Measurements from ENCODE around the gene PCDHA4. TPM values are rescaled to one million over a fixed set of nuclear protein-coding genes. Genes with fewer than 3 reads are reported as not detected.
"Not testable (repeated sequence)": the region's sequence is repeated elsewhere in the genome, so short reads cannot be mapped to it uniquely, and the experiment has no call there.

The PCDHA4 gene
- under 1 TPM in 10 of 12 donors, not detected in 2; 0.16 to 0.39 (median 0.31) TPM for polyA plus RNA-seq (ENCODE audit: insufficient read length in 12 of 12)
- long read RNA-seq, donor 1, full-length matches to known transcripts: 3 of 3 reads
- long read RNA-seq, donor 1, partial matches to known transcripts: 0 of 3 reads
- long read RNA-seq, donor 1, other reads (novel, unspliced or antisense): 0 of 3 reads
- long read RNA-seq, donor 2: 0 reads
- long read RNA-seq, donor 3: 0 reads
- long read RNA-seq, donor 4, full-length matches to known transcripts: 2 of 2 reads
- long read RNA-seq, donor 4, partial matches to known transcripts: 0 of 2 reads
- long read RNA-seq, donor 4, other reads (novel, unspliced or antisense): 0 of 2 reads
- long read RNA-seq, donor 5, full-length matches to known transcripts: 1 of 1 reads
- long read RNA-seq, donor 5, partial matches to known transcripts: 0 of 1 reads
- long read RNA-seq, donor 5, other reads (novel, unspliced or antisense): 0 of 1 reads
- long read RNA-seq, donor 6: 0 reads
- long read RNA-seq, donor 7: 0 reads
- long read RNA-seq, donor 8, full-length matches to known transcripts: 1 of 1 reads
- long read RNA-seq, donor 8, partial matches to known transcripts: 0 of 1 reads
- long read RNA-seq, donor 8, other reads (novel, unspliced or antisense): 0 of 1 reads
- long read RNA-seq, donor 9: 0 reads
- long read RNA-seq, donor 10: 0 reads
- long read RNA-seq, donor 11: 0 reads

DNA sequence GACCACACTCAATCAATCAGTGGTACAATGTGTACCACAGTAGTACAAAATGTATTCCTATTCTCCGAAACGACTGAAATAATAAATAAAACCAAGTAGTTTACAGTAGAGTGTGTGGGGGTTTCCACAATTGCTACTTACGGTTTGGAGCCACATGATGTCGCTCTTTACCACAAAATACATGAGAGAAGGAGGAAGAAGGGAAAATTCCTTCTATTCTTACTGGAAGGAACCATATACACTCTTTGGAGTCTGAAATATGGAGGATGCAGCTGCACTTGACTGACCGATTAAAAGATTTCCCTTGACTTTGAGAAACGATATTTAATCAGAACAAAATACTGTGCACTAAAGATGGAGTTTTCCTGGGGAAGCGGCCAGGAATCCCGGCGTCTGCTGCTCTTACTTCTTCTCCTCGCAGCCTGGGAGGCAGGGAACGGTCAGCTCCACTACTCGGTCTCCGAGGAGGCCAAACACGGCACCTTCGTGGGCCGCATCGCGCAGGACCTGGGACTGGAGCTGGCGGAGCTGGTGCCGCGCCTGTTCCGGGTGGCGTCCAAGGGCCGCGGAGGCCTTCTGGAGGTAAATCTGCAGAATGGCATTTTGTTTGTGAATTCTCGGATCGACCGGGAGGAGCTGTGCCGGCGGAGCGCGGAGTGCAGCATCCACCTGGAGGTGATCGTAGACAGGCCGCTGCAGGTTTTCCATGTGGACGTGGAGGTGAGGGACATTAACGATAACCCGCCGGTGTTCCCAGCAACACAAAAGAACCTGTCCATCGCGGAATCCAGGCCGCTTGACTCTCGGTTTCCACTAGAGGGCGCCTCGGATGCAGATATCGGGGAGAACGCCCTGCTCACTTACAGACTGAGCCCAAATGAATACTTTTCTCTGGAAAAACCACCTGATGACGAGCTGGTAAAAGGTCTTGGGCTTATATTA, at the start of gene PCDHA4:
Gene PCDHA4 (plus strand): TSS at position 235 of the 942 bp plus-strand sequence.
- DNase-seq: no peak

DNA sequence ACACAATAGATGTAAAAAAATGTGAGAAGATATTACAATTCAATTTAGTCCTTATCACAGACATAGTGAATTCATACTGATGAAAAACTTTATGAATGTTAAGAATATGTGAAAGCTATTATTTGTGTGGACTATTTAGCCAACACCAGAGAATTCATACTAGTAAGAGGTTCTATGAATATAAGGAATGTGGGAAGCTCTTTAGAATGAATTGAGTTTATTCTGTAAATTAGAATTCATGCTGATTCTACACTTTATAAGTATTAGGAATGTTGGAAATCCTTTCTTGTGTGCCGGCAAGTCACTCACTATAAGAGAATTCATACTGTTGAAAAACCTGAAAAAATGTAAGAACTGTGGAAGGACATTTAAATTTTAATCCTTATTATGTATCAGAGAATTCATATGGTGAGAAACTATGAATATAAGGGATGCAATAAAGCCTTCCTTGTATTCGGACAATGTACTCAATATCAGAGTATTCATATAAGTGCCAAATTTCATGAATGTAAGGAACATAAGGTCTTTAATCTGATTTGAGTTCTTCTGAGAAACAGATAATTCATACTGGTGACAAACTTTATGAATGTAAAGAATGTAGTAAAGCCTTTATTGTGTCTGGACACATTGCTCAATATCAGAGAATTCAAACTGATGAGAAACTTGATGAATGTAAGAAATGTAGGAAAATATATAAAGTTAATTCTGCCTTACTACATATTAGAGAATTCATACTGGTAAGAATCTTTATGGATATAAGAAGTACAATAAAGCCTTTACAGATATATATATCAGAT, 42.5 kb upstream of the PCDHA4 start:
- no peak for DNase-seq

DNA sequence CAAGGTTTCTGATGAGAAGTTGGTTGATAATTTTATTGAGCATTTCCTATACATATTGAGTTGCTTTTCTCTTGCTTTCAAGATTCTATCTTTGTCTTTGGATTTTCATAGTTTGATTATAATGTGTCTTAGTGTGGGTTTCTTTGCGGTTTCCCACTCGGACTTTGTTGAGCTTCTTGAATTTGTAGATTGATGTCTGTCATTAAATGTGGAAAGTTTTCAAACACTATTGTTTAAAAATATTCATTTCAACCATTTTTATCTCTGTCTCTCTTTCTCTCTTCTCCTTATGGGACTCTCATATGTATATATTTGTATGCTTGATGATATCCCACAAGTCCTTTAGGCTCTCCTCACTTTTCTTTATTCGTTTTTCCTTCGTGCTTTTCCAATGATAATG, 39.4 kb upstream of the PCDHA4 start:
- no peak for DNase-seq

DNA sequence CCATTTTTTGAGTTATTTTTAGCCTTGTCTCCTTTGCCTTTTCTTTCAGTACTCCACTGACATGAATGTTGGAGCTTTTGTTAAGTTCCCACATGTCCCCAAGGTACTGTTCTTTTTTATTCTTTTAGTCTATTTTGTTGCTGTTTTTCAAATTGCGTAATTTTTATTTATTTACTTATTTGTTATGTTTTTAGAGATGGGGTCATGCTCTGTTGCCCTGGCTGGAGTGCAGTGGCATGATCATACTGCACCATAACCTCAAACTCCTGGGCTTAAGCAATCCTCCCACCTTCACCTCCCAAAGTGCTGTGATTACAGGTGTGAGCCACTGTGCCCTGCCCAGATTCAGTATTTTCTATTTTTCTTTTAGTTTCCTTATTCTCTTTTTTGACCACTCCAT, 26.4 kb upstream of the PCDHA4 start:
- no peak for DNase-seq

DNA sequence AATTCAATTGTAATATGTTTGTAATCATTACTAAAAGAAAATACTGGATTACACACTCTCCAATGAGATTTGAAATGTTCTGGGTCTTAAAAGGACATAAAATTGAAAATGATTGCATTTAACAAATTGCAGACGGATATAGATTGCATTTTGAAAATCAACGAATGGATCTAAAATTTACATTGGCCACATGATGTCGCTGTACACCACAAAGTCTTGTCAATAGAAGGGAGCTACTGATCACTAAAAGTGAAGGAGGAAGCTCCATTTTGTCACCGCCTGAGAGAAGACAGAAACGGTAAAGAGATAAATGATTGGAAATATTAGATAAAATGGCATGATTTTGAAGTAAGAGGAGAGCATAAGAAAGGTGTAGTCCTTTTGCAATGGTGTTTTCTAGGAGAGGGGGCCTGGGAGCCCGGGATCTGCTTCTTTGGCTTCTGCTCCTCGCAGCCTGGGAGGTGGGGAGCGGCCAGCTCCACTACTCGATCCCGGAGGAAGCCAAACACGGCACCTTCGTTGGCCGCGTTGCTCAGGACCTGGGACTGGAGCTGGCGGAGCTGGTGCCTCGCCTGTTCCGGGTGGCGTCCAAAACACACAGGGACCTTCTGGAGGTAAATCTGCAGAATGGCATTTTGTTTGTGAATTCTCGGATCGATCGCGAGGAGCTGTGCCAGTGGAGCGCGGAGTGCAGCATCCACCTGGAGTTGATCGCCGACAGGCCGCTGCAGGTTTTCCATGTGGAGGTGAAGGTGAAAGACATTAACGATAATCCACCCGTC, 20.8 kb upstream of the PCDHA4 start, which contains the start of gene PCDHA1:
Gene PCDHA1 (plus strand): TSS at position 236 of the 782 bp plus-strand sequence.
- DNase-seq: no peak

DNA sequence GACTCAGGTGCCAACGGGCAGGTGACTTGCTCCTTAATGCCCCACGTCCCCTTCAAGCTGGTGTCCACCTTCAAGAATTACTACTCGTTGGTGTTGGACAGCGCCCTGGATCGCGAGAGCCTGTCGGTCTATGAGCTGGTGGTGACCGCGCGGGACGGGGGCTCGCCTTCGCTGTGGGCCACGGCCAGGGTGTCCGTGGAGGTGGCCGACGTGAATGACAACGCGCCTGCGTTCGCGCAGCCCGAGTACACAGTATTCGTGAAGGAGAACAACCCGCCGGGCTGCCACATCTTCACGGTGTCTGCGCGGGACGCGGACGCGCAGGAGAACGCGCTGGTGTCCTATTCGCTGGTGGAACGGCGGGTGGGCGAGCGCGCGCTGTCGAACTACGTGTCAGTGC, 19.4 kb upstream of the PCDHA4 start:
- not testable (repeated sequence) for DNase-seq

DNA sequence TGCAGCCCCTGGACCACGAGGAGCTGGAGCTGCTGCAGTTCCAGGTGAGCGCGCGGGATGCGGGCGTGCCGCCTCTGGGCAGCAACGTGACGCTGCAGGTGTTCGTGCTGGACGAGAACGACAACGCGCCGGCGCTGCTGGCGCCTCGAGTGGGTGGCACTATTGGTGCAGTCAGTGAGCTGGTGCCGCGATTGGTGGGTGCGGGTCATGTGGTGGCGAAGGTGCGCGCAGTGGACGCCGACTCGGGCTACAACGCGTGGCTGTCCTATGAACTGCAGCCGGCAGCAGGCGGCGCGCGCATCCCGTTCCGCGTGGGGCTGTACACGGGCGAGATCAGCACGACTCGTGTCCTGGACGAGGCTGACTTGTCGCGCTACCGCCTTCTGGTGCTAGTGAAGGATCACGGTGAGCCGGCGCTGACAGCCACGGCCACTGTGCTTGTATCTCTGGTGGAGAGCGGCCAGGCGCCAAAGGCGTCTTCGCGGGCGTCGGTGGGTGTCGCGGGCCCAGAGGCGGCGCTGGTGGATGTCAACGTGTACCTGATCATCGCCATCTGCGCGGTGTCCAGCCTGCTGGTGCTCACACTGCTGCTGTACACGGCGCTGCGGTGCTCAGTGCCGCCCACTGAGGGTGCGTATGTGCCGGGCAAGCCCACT, 18.9 kb upstream of the PCDHA4 start:
- DNase-seq: not testable (repeated sequence)

DNA sequence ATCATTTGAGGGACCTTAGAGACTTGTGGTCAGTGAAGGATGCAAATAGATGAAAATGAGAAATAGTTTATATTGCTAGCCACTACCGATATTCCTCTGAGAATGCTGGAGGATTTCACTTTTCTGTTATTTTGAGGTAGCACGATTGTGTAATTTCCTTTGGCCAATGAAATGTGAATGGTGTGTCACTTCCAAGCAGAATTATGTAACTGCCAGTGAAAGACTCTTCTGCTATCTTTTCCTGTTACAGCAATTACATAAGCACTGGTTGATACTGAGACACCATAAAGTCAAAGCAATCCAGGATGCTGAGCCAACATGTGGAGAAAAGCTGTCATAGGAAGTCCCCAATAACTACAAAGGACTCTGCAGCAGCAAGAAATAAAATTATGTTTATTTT, 15.8 kb upstream of the PCDHA4 start:
- DNase-seq: no peak

DNA sequence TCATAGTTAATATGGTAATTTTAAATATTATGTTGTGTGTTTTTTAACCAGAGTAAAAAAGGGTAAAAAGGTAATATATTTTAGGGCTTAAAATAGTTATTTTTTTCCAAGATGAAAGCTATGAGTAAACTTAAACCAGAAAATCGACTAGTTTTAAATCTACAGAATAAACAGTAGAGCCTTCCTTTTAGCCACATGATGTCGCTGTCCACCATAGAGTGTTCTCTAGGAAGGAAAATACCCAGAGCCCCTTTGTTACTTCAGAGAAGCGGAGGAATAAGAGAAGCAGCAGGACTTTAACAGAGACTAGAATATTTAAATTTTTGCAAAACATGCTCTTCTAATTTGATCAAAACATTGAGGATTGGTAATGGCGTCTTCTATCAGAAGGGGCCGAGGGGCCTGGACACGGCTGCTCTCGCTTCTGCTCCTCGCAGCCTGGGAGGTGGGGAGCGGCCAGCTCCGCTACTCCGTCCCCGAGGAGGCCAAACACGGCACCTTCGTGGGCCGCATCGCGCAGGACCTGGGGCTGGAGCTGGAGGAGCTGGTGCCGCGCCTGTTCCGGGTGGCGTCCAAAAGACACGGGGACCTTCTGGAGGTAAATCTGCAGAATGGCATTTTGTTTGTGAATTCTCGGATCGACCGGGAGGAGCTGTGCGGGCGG, 12.1 kb upstream of the PCDHA4 start, which contains the start of gene PCDHA2:
Gene PCDHA2 (plus strand): TSS at position 258 of the 664 bp plus-strand sequence.
- no peak for DNase-seq

DNA sequence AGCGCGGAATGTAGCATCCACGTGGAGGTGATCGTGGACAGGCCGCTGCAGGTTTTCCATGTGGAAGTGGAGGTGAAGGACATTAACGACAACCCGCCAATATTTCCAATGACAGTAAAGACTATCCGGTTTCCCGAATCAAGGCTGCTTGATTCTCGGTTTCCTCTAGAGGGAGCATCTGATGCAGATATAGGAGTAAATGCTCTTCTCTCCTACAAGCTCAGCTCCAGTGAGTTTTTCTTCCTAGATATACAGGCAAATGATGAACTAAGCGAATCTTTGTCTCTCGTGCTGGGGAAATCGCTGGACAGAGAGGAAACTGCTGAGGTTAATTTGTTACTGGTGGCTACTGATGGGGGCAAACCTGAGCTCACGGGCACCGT, 11.6 kb upstream of the PCDHA4 start:
- DNase-seq: no peak

DNA sequence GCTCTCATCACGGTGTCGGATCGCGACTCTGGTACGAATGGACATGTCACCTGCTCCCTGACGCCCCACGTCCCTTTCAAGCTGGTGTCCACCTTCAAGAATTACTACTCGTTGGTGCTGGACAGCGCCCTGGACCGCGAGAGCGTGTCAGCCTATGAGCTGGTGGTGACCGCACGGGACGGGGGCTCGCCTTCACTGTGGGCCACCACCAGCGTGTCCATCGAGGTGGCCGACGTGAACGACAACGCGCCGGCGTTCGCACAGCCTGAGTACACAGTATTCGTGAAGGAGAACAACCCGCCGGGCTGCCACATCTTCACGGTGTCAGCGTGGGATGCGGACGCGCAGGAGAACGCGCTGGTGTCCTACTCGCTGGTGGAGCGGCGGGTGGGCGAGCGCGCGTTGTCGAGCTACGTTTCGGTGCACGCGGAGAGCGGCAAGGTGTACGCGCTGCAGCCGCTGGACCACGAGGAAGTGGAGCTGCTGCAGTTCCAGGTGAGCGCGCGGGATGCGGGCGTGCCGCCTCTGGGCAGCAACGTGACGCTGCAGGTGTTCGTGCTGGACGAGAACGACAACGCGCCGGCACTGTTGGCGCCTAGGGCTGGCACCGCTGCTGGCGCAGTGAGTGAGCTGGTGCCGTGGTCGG, 10.7 kb upstream of the PCDHA4 start:
- not testable (repeated sequence) for DNase-seq

DNA sequence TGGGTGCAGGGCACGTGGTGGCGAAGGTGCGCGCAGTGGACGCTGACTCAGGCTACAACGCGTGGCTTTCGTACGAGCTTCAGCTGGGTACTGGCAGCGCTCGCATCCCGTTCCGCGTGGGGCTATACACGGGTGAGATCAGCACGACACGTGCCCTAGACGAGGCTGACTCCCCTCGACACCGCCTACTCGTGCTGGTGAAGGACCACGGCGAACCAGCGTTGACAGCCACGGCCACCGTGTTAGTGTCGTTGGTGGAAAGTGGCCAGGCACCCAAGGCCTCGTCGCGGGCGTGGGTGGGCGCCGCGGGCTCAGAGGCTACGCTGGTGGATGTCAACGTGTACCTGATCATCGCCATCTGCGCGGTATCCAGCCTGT, 10.2 kb upstream of the PCDHA4 start:
- DNase-seq: no peak

DNA sequence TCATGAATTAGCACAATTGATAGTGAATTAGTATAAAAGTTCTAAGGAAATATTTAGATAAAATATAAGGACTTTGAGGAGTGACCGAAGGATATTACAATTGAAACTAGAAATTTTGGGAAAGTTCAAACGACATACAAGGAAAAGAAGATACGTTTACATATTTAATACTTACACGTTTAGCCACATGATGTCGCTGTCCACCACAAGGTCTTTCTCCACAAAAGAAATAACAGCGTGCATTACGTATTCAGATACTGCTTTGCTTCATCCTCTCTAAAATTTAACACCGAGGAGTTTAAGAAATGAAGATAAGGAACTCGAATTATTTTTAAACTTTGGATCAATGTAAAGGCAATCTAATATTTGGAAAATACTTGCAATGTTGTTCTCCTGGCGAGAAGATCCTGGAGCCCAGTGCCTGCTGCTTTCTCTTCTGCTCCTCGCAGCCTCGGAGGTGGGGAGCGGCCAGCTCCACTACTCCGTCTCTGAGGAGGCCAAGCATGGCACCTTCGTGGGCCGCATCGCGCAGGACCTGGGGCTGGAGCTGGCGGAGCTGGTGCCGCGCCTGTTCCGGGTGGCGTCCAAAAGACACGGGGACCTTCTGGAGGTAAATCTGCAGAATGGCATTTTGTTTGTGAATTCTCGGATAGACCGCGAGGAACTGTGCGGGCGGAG, 5.9 kb upstream of the PCDHA4 start, which contains the start of gene PCDHA3:
Gene PCDHA3 (plus strand): TSS at position 242 of the 678 bp plus-strand sequence.
- peak; percentile 5 for DNase-seq

DNA sequence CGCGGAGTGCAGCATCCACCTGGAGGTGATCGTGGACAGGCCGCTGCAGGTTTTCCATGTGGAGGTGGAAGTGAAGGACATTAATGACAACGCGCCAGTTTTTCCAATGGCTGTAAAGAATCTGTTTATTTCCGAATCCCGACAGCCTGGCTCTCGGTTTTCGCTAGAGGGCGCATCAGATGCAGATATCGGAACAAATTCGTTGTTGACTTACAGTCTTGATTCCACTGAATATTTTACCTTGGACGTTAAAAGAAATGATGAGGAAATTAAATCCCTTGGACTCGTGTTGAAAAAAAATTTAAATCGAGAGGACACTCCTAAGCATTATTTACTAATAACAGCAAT, 5.4 kb upstream of the PCDHA4 start:
- no peak for DNase-seq

DNA sequence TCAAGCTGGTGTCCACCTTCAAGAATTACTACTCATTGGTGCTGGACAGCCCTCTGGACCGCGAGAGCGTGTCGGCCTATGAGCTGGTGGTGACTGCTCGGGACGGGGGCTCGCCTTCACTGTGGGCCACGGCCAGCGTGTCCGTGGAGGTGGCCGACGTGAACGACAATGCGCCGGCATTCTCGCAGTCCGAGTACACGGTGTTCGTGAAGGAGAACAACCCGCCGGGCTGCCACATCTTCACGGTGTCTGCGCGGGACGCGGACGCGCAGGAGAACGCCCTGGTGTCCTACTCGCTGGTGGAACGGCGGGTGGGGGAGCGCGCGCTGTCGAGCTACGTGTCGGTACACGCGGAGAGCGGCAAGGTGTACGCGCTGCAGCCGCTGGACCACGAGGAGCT, 4.5 kb upstream of the PCDHA4 start:
- DNase-seq: not testable (repeated sequence)

DNA sequence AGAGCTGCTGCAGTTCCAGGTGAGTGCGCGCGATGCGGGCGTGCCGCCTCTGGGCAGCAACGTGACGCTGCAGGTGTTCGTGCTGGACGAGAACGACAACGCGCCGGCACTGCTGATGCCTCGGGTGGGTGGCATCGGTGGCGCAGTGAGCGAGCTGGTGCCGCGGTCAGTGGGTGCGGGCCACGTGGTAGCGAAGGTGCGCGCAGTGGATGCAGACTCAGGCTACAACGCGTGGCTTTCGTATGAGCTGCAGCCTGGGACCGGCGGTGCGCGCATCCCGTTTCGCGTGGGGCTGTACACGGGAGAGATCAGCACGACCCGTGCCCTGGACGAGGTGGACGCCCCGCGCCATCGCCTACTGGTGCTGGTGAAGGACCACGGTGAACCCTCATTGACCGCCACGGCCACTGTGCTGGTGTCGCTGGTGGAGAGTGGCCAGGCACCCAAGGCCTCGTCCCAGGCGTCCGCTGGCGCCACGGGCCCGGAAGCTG, 4.0 kb upstream of the PCDHA4 start:
- no peak for DNase-seq

DNA sequence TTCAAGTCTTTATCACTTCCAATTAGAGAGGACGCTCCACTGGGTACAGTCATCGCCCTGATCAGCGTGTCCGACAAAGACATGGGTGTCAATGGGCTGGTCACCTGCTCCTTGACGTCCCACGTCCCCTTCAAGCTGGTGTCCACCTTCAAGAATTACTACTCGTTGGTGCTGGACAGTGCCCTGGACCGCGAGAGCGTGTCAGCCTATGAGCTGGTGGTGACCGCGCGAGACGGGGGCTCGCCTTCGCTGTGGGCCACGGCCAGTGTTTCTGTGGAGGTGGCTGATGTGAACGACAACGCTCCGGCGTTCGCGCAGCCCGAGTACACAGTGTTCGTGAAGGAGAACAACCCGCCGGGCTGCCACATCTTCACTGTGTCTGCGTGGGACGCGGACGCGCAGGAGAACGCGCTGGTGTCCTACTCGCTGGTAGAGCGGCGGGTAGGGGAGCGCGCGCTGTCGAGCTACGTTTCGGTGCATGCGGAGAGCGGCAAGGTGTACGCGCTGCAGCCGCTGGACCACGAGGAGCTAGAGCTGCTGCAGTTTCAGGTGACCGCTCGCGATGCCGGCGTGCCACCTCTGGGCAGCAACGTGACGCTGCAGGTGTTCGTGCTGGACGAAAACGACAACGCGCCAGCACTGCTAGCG, 1.5 kb downstream of the PCDHA4 start:
- not testable (repeated sequence) for DNase-seq
